Stomach (tissue), 9 donors: Measurements from ENCODE around the gene PALM2AKAP2. TPM values are rescaled to one million over a fixed set of nuclear protein-coding genes. Genes with fewer than 3 reads are reported as not detected.

ENCODE experiments used
- DNase-seq, 2 donors: peaks; one replicate each; pipeline versions ENCODE4 v3.0.0 to v3.0.0-alpha.2; 2013 to 2019
- H3K27ac ChIP-seq, 5 donors: fragments of 200-600 bp in 4 of 5; sonication (generic) in 4 of 5; one replicate each; pipeline ENCODE4 v1.5.1; 2013 to 2019; ENCODE audit warnings: mild to moderate bottlenecking in 1 of 5, moderate library complexity in 1 of 5
- H3K27me3 ChIP-seq, 3 donors: fragments of 200-600 bp; sonication (generic); one replicate each; pipeline ENCODE4 v1.5.1; 2017 to 2019; ENCODE audit warnings: mixed run types in 1 of 3
- H3K36me3 ChIP-seq, 4 donors: fragments of 200-600 bp; sonication (generic); 1 replicate in 3 of 4; 2 replicates in 1 of 4; pipeline ENCODE4 v1.5.1; 2016 to 2019
- H3K4me1 ChIP-seq, 4 donors: fragments of 200-600 bp; sonication (generic); one replicate each; pipeline ENCODE4 v1.5.1; 2016 to 2019
- H3K4me3 ChIP-seq, 4 donors: fragments of 200-600 bp; sonication (generic) in 3 of 4; one replicate each; pipeline ENCODE4 v1.5.1; 2016 to 2019; ENCODE audit warnings: mild to moderate bottlenecking in 1 of 4
- H3K9me3 ChIP-seq, 4 donors: fragments of 200-600 bp; sonication (generic); one replicate each; pipeline ENCODE4 v1.5.1; 2016 to 2019
- CTCF ChIP-seq, 7 experiments: fragments of 450-650 bp in 4 of 7; fragments of 200-600 bp in 3 of 7; sonication (generic) in 3 of 7; IDR thresholded peaks; one replicate each; pipeline ENCODE4 v1.5.1; 2016 to 2019; ENCODE audit warnings: antibody characterized with exemption in 7 of 7, control low read depth in 2 of 7, mild to moderate bottlenecking in 1 of 7
- EP300 ChIP-seq: sonication (generic); formaldehyde crosslinking; IDR thresholded peaks from one replicate; pipeline ENCODE4 v1.6.1; 2017; ENCODE audit warnings: antibody characterized with exemption
- POLR2A ChIP-seq, 4 donors: fragments of 450-650 bp; IDR thresholded peaks; one replicate each; pipeline ENCODE4 v1.6.1; 2016; ENCODE audit warnings: antibody characterized with exemption in 4 of 4, control low read depth in 2 of 4, mild to moderate bottlenecking in 1 of 4, moderate library complexity in 1 of 4
- POLR2AphosphoS5 ChIP-seq, 3 donors: sonication (generic); formaldehyde crosslinking; IDR thresholded peaks; one replicate each; pipeline ENCODE4 v1.6.1; 2016; ENCODE audit warnings: antibody characterized with exemption in 3 of 3
- WGBS, 5 donors: extraction: QIAGEN DNeasy Blood & Tissue Kit in 3 of 5; methylation state at CpG; one replicate each; pipeline versions ENCODE4 v1.1.5 to v1.1.7; 2013 to 2018; 5-methylcytosine and 5-hydroxymethylcytosine counted together
- intact Hi-C: fragments of 100-400 bp; cut with DNase I; formaldehyde crosslinking; loops from one replicate; pipeline ENCODE4 v1.15.1; 2023; ENCODE audit warnings: low total_unique reads
- polyA plus RNA-seq, 3 donors: library from polyadenylated mRNA; stranded (reverse); fragments of 200-250 nt; gene quantifications; one replicate each; pipeline ENCODE4 v1.2.3, GENCODE V29; 2013
- total RNA-seq, 5 donors: library from RNA; depleted of rRNA; stranded (reverse); fragments of >200 nt; gene quantifications; one replicate each; pipeline versions ENCODE4 v1.1.0 to v1.2.3, GENCODE V29; 2014 to 2016
- donor health status: healthy with polysubstance abuse.
- donor health status: Bipolar disorder and iron deficiency.
- donor health status: healthy.

Gene PALM2AKAP2
- total and polyA plus RNA-seq, 8 donors = 0.05 to 6.2 (median 1.3) TPM; not detected in 3

- 26 to 95% (median 79%) methylated on average over 1 of the region's 1 CpG for WGBS, 5 donors
These were observed 21.5 kb downstream of the PALM2AKAP2 start for GRCh38 chr9:109801484-109801883.

GRCh38 chr9:109802491-109802890, 22.5 kb downstream of the PALM2AKAP2 start:
- intact Hi-C loops = no loop called here

More at GRCh38 chr9:109801484-109801883, 21.5 kb downstream of the PALM2AKAP2 start:
- no peak for DNase-seq
- Histone ChIP-seq H3K9me3 (no peaks in the 10 kb centered on the region), H3K27ac (no peak overlapping the region), H3K36me3 (no peaks in the 10 kb centered on the region), H3K4me3 (no peak overlapping the region), H3K4me1 (no peaks in the 10 kb centered on the region), H3K27me3 (no peaks in the 10 kb centered on the region)
- TF ChIP-seq POLR2AphosphoS5 (IDR thresholded peaks at IDR 0.05) (no peak), EP300 (no peak), CTCF (IDR thresholded peaks at IDR 0.05) (no peak), POLR2A (IDR thresholded peaks at IDR 0.05) (no peak)
- intact Hi-C loops = no loop called here

GRCh38 chr9:109805050-109805449, 25.1 kb downstream of the PALM2AKAP2 start:
- Histone ChIP-seq H3K4me1 (no peaks in the 10 kb centered on the region), H3K36me3 (no peaks in the 10 kb centered on the region), H3K27ac (no peak overlapping the region), H3K4me3 (no peak overlapping the region), H3K9me3 (peaks cover 0 to 12% (median 3%) of the 10 kb centered on the region in 4 donors), H3K27me3 (no peaks in the 10 kb centered on the region)
- WGBS, 5 donors = 65 to 83% (median 70%) methylated on average over 2 of the region's 2 CpGs
- intact Hi-C loops = no loop called here
- no peak for TF ChIP-seq POLR2AphosphoS5 (IDR thresholded peaks at IDR 0.05)
- no peak for TF ChIP-seq POLR2A (IDR thresholded peaks at IDR 0.05)
- TF ChIP-seq CTCF (IDR thresholded peaks at IDR 0.05) = no peak
- no peak for TF ChIP-seq EP300
- peak in 1 of 2 donors; percentile 40 for DNase-seq

More at GRCh38 chr9:109802491-109802890, 22.5 kb downstream of the PALM2AKAP2 start:
- Histone ChIP-seq H3K4me1 (no peaks in the 10 kb centered on the region), H3K36me3 (no peaks in the 10 kb centered on the region), H3K27me3 (no peaks in the 10 kb centered on the region), H3K9me3 (no peaks in the 10 kb centered on the region), H3K4me3 (no peak overlapping the region), H3K27ac (no peak overlapping the region)
- 91 to 100% (median 94%) methylated on average over 1 of the region's 1 CpG for WGBS, 5 donors
- no peak for TF ChIP-seq EP300
- TF ChIP-seq POLR2A (IDR thresholded peaks at IDR 0.05) = no peak
- no peak for TF ChIP-seq CTCF (IDR thresholded peaks at IDR 0.05)
- TF ChIP-seq POLR2AphosphoS5 (IDR thresholded peaks at IDR 0.05) = no peak
- DNase-seq = no peak

GRCh38 chr9:109806506-109807115, 26.6 kb downstream of the PALM2AKAP2 start:
- Histone ChIP-seq H3K4me1 (no peaks in the 10 kb centered on the region), H3K4me3 (no peak overlapping the region), H3K9me3 (peaks cover 0 to 12% (median 3%) of the 10 kb centered on the region in 4 donors), H3K27me3 (no peaks in the 10 kb centered on the region), H3K36me3 (no peaks in the 10 kb centered on the region), H3K27ac (peak overlapping the region in 2 of 5 donors; percentile 13 to 53)
- TF ChIP-seq POLR2A (IDR thresholded peaks at IDR 0.05) (no peak), CTCF (IDR thresholded peaks at IDR 0.05) (no peak), POLR2AphosphoS5 (IDR thresholded peaks at IDR 0.05) (peak in 1 of 3 donors; percentile 21), EP300 (no peak)
- DNase-seq = no peak
- intact Hi-C loops = no loop called here
- 58 to 71% (median 66%) methylated on average over 2 of the region's 2 CpGs for WGBS, 5 donors
